ENCODE results near the gene CDK5R2. TPM values are rescaled to one million over a fixed set of nuclear protein-coding genes. Genes with fewer than 3 reads are reported as not detected.

CDK5R2 gene
- total and polyA plus RNA-seq, 2 of the 13 experiments (the other 11 are each of a cell fraction or from before 2014, with no cell fraction given): not detected

DNA sequence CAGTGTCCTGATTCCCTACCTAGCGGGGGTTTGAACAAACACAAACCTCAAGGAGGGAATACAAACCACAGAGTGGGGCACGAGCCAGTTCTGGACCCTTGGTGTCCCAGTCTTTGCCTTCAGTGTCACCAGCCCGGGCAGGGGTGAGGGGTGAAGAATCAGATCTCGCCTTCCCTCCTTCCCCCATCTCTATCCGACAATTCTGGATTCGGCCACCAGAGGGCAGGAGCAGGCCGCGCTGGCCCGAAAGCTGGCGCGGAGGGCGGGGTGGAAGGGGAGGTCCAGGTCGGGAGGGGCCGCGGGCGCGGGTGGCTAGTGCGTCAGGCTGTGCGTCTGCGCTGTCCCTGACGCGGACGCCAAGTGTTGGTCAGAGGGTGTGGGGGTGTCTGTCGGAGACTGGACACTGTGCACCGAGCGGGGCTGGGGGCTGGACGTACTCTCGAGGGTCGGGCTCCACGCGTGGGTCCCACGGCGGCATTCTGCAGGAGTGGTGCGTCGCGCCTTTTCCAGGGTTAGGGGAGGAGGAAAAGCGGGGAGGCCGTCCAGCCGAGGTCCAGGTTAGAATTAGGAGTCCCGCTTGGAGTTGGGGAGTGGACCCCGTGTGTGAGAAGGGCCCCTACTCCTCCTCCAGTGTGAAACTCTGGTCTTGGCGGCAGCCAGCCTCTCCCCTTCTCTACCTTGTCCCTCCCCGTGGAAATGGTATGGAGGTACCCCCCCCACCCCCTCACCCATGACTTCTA, 36.7 kb downstream of the CDK5R2 start (continued):
- TF ChIP-seq ZNF546 (CRISPR knock-in tag; conservative IDR thresholded peaks at IDR 0.05) (no peak), MEIS1 (CRISPR knock-in tag; IDR thresholded peaks at IDR 0.05; ENCODE audit: borderline replicate concordance) (no peak), ZNF777 (CRISPR knock-in tag; IDR thresholded peaks at IDR 0.05) (peak; percentile 53; the same call in 1 of the 2 replicates), ZNF256 (CRISPR knock-in tag; conservative IDR thresholded peaks at IDR 0.05) (no peak), HNRNPLL (IDR thresholded peaks at IDR 0.05; ENCODE audit: low read depth, low read length, poor library complexity, severe bottlenecking) (peak; percentile 31), NR2F6 (IDR thresholded peaks at IDR 0.05) (no peak), NR2F6 (CRISPR knock-in tag; IDR thresholded peaks at IDR 0.05) (0 out of 2 replicates have a peak, but pooled peaks have one; percentile 26), HOXA9 (CRISPR knock-in tag; IDR thresholded peaks at IDR 0.05; ENCODE audit: borderline replicate concordance) (no peak), ZNF335 (CRISPR knock-in tag; IDR thresholded peaks at IDR 0.05) (0 out of 2 replicates have a peak, but pooled peaks have one; percentile 37), ZNF746 (CRISPR knock-in tag; IDR thresholded peaks at IDR 0.05) (no peak; the same call in 1 of the 2 replicates), SKI (IDR thresholded peaks at IDR 0.05; ENCODE audit: partially characterized antibody) (peak; percentile 15), CENPT (CRISPR knock-in tag; IDR thresholded peaks at IDR 0.05; ENCODE audit: low read depth) (0 out of 2 replicates have a peak, but pooled peaks have one; percentile 11), EEA1 (CRISPR knock-in tag; IDR thresholded peaks at IDR 0.05; ENCODE audit: borderline replicate concordance) (no peak), ASH2L (IDR thresholded peaks at IDR 0.05; ENCODE audit: insufficient read length, low read depth, low read length) (no peak), SATB2 (CRISPR knock-in tag; IDR thresholded peaks at IDR 0.05) (no peak), ZNF891 (CRISPR knock-in tag; IDR thresholded peaks at IDR 0.05) (peak; percentile 64; the same call in 1 of the 2 replicates), MIER2 (CRISPR knock-in tag; IDR thresholded peaks at IDR 0.05) (peak; percentile 81), ZNF3 (CRISPR knock-in tag; IDR thresholded peaks at IDR 0.05) (no peak), FOXP1 (IDR thresholded peaks at IDR 0.05) (no peak), FOXP1 (CRISPR knock-in tag; IDR thresholded peaks at IDR 0.05) (no peak), ZNF543 (CRISPR knock-in tag; IDR thresholded peaks at IDR 0.05) (no peak), RELA (CRISPR knock-in tag; IDR thresholded peaks at IDR 0.05) (0 out of 2 replicates have a peak, but pooled peaks have one; percentile 69), KDM4B (CRISPR knock-in tag; IDR thresholded peaks at IDR 0.05) (0 out of 2 replicates have a peak, but pooled peaks have one; percentile 29), ZSCAN9 (CRISPR knock-in tag; IDR thresholded peaks at IDR 0.05; ENCODE audit: borderline replicate concordance) (no peak)
- TF ChIP-seq, protein P1, sequence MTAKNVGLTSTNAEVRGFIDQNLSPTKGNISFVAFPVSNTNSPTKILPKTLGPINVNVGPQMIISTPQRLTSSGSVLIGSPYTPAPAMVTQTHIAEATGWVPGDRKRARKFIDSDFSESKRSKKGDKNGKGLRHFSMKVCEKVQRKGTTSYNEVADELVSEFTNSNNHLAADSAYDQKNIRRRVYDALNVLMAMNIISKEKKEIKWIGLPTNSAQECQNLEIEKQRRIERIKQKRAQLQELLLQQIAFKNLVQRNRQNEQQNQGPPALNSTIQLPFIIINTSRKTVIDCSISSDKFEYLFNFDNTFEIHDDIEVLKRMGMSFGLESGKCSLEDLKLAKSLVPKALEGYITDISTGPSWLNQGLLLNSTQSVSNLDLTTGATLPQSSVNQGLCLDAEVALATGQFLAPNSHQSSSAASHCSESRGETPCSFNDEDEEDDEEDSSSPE (CRISPR knock-in tag; IDR thresholded peaks at IDR 0.05): peak; percentile 52; the same call in 1 of the 2 replicates
- TF ChIP-seq, protein P2, sequence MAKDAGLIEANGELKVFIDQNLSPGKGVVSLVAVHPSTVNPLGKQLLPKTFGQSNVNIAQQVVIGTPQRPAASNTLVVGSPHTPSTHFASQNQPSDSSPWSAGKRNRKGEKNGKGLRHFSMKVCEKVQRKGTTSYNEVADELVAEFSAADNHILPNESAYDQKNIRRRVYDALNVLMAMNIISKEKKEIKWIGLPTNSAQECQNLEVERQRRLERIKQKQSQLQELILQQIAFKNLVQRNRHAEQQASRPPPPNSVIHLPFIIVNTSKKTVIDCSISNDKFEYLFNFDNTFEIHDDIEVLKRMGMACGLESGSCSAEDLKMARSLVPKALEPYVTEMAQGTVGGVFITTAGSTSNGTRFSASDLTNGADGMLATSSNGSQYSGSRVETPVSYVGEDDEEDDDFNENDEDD (CRISPR knock-in tag; IDR thresholded peaks at IDR 0.05; ENCODE audit: borderline replicate concordance): peak; percentile 68; the same call in 1 of the 2 replicates
- TF ChIP-seq, protein P3, sequence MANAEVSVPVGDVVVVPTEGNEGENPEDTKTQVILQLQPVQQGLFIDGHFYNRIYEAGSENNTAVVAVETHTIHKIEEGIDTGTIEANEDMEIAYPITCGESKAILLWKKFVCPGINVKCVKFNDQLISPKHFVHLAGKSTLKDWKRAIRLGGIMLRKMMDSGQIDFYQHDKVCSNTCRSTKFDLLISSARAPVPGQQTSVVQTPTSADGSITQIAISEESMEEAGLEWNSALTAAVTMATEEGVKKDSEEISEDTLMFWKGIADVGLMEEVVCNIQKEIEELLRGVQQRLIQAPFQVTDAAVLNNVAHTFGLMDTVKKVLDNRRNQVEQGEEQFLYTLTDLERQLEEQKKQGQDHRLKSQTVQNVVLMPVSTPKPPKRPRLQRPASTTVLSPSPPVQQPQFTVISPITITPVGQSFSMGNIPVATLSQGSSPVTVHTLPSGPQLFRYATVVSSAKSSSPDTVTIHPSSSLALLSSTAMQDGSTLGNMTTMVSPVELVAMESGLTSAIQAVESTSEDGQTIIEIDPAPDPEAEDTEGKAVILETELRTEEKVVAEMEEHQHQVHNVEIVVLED (CRISPR knock-in tag; IDR thresholded peaks at IDR 0.05; ENCODE audit: borderline replicate concordance): peak; percentile 21; the same call in 1 of the 2 replicates
- TF ChIP-seq, protein P4, sequence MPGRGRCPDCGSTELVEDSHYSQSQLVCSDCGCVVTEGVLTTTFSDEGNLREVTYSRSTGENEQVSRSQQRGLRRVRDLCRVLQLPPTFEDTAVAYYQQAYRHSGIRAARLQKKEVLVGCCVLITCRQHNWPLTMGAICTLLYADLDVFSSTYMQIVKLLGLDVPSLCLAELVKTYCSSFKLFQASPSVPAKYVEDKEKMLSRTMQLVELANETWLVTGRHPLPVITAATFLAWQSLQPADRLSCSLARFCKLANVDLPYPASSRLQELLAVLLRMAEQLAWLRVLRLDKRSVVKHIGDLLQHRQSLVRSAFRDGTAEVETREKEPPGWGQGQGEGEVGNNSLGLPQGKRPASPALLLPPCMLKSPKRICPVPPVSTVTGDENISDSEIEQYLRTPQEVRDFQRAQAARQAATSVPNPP (CRISPR knock-in tag; IDR thresholded peaks at IDR 0.05): 0 out of 2 replicates have a peak, but pooled peaks have one; percentile 26
